ENCODE measurements around the gene FGD6.
"Not testable (repeated sequence)": the region's sequence is repeated elsewhere in the genome, so short reads cannot be mapped to it uniquely, and the experiment has no call there.

The FGD6 gene

GRCh38 chr12:95182868-95183415, 34.3 kb downstream of the FGD6 start:
- no peak for DNase-seq (ENCODE audit: low read depth in 1 of 2, low spot score in 1 of 2)

- DNase-seq (ENCODE audit: low read depth in 1 of 2, low spot score in 1 of 2) = no peak
These were observed 36.2 kb downstream of the FGD6 start for GRCh38 chr12:95181103-95181502.

- DNase-seq (ENCODE audit: low read depth in 1 of 2, low spot score in 1 of 2) = no peak
These were observed 38.3 kb downstream of the FGD6 start for GRCh38 chr12:95179011-95179410.

GRCh38 chr12:95178136-95178535, 39.1 kb downstream of the FGD6 start:
- no peak for DNase-seq (ENCODE audit: low read depth in 1 of 2, low spot score in 1 of 2)

GRCh38 chr12:95177201-95177768, 40.0 kb downstream of the FGD6 start:
- DNase-seq (ENCODE audit: low read depth in 1 of 2, low spot score in 1 of 2) = no peak

GRCh38 chr12:95173392-95174251, 43.6 kb downstream of the FGD6 start:
- no peak for DNase-seq (ENCODE audit: low read depth in 1 of 2, low spot score in 1 of 2)

GRCh38 chr12:95169368-95169767, 47.9 kb downstream of the FGD6 start:
- no peak for DNase-seq (ENCODE audit: low read depth in 1 of 2, low spot score in 1 of 2)

- DNase-seq (ENCODE audit: low read depth in 1 of 2, low spot score in 1 of 2) = no peak
These were observed 48.5 kb downstream of the FGD6 start for GRCh38 chr12:95168746-95169145.

- DNase-seq (ENCODE audit: low read depth in 1 of 2, low spot score in 1 of 2) = no peak
These were observed 52.6 kb downstream of the FGD6 start for GRCh38 chr12:95164656-95165055.

- DNase-seq (ENCODE audit: low read depth in 1 of 2, low spot score in 1 of 2) = no peak
These were observed 58.3 kb downstream of the FGD6 start for GRCh38 chr12:95158919-95159318.

GRCh38 chr12:95151821-95152220, 65.4 kb downstream of the FGD6 start:
- DNase-seq (ENCODE audit: low read depth in 1 of 2, low spot score in 1 of 2) = no peak

GRCh38 chr12:95151406-95151805, 65.9 kb downstream of the FGD6 start:
- DNase-seq (ENCODE audit: low read depth in 1 of 2, low spot score in 1 of 2) = no peak

GRCh38 chr12:95150501-95150900, 66.8 kb downstream of the FGD6 start:
- no peak for DNase-seq (ENCODE audit: low read depth in 1 of 2, low spot score in 1 of 2)

GRCh38 chr12:95147866-95148265, 69.4 kb downstream of the FGD6 start:
- DNase-seq (ENCODE audit: low read depth in 1 of 2, low spot score in 1 of 2) = no peak

- no peak for DNase-seq (ENCODE audit: low read depth in 1 of 2, low spot score in 1 of 2)
These were observed 70.5 kb downstream of the FGD6 start for GRCh38 chr12:95146769-95147168.

- no peak for DNase-seq (ENCODE audit: low read depth in 1 of 2, low spot score in 1 of 2)
These were observed 73.6 kb downstream of the FGD6 start for GRCh38 chr12:95143621-95144205.

- DNase-seq (ENCODE audit: low read depth in 1 of 2, low spot score in 1 of 2) = no peak
These were observed 74.7 kb downstream of the FGD6 start for GRCh38 chr12:95142431-95143151.

GRCh38 chr12:95141310-95141709, 76.0 kb downstream of the FGD6 start:
- DNase-seq (ENCODE audit: low read depth in 1 of 2, low spot score in 1 of 2) = no peak

- DNase-seq (ENCODE audit: low read depth in 1 of 2, low spot score in 1 of 2) = not testable (repeated sequence)
These were observed 79.2 kb downstream of the FGD6 start for GRCh38 chr12:95138031-95138430.

- no peak for DNase-seq (ENCODE audit: low read depth in 1 of 2, low spot score in 1 of 2)
These were observed 80.7 kb downstream of the FGD6 start for GRCh38 chr12:95136598-95136997.

GRCh38 chr12:95134085-95134484, 83.2 kb downstream of the FGD6 start:
- no peak for DNase-seq (ENCODE audit: low read depth in 1 of 2, low spot score in 1 of 2)
